Kidney epithelial cell (primary cell): Measurements from ENCODE around the gene ACAA1. TPM values are rescaled to one million over a fixed set of nuclear protein-coding genes. Genes with fewer than 3 reads are reported as not detected.

ENCODE experiments used
- DNase-seq: peaks from one replicate; pipeline ENCODE4 v3.0.0-alpha.2; 2010; ENCODE audit warnings: low read depth
- H3K27me3 ChIP-seq: 2 replicates; pipeline ENCODE4 v1.6.0; 2011; ENCODE audit warnings: low read length; ENCODE audit not compliant: control insufficient read depth, insufficient read depth
- H3K36me3 ChIP-seq: 2 replicates; pipeline ENCODE4 v1.5.1; 2011; ENCODE audit warnings: low read length; ENCODE audit not compliant: control insufficient read depth, insufficient read depth
- H3K4me3 ChIP-seq: 2 replicates; pipeline ENCODE4 v1.5.1; 2011; ENCODE audit warnings: low read depth, mild to moderate bottlenecking, control low read depth, low read length
- total RNA-seq: library from RNA; depleted of rRNA; stranded (reverse); fragments of >200 nt; gene quantifications from 2 replicates; pipeline ENCODE4 v1.2.3, GENCODE V29; 2015
- TF ChIP-seq, protein P1 (sequence below): IDR thresholded peaks from 2 replicates; pipeline ENCODE4 v1.5.1; 2011; ENCODE audit warnings: mild to moderate bottlenecking, moderate library complexity, low read length, control low read depth, inconsistent platforms; ENCODE audit not compliant: insufficient read depth, poor library complexity, severe bottlenecking

The ACAA1 gene
- total RNA-seq, 1 donor from 2014 or later: 54.5 TPM

DNA sequence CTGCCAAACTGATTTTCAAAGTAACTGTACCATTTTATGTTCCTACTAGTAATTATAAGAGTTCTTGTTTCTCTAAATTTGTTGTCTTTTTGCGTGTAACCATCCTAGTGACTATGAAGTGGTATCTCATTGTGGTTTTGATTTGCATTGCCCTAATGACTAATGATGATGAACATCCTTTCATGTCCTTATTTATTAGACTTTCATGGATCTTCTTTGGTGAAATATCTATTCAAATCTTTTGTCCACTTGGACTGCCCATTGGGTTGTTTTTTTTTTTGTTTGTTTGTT is 32.0 kb upstream of the ACAA1 start:
- no peak for DNase-seq
- Histone ChIP-seq H3K4me3 (no peak overlapping the region), H3K27me3 (no peaks in the 10 kb centered on the region), H3K36me3 (no peaks in the 10 kb centered on the region)
- TF ChIP-seq, protein P1, sequence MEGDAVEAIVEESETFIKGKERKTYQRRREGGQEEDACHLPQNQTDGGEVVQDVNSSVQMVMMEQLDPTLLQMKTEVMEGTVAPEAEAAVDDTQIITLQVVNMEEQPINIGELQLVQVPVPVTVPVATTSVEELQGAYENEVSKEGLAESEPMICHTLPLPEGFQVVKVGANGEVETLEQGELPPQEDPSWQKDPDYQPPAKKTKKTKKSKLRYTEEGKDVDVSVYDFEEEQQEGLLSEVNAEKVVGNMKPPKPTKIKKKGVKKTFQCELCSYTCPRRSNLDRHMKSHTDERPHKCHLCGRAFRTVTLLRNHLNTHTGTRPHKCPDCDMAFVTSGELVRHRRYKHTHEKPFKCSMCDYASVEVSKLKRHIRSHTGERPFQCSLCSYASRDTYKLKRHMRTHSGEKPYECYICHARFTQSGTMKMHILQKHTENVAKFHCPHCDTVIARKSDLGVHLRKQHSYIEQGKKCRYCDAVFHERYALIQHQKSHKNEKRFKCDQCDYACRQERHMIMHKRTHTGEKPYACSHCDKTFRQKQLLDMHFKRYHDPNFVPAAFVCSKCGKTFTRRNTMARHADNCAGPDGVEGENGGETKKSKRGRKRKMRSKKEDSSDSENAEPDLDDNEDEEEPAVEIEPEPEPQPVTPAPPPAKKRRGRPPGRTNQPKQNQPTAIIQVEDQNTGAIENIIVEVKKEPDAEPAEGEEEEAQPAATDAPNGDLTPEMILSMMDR: no peak

DNA sequence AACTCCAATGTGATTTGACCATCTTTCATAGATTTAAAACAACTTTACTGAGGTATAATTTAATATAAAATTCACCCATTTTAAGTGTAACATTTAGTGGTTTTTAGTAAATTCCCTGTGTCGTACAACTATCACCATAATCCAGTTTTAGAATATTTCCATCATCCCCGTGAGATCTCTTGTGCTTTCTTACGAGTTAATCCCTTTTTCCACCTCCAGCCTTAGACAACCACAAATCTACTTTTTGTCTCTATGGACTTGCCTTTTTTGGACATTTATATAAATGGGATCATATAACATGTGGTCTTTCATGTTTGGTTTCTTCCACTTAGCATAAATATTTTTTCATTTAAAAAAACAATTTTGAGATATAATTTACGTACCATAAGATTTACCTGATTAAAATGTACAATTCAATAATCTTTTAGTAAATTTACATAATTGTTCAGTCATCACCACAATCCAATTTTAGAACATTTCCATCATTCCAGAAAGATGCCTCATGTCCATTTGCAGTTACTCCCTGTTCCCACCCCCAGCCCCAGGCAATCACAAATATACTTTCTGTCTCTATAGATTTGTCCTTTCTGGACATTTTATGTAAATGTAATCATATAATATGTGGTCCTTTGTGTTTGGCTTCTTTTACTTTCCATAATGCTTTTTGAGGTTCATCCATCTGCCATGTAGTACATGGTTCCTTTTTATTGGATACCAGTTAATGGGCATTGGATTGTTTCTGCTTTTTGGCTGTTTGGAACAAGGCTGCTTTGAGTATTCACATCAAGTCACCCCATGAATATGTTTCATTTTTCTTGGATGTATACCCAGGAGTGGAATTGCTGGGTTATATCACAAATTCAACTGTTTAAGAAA is 31.5 kb upstream of the ACAA1 start:
- no peak overlapping the region for H3K4me3 ChIP-seq
- no peaks in the 10 kb centered on the region for H3K36me3 ChIP-seq
- DNase-seq: no peak
- no peaks in the 10 kb centered on the region for H3K27me3 ChIP-seq
- TF ChIP-seq, protein P1: no peak

DNA sequence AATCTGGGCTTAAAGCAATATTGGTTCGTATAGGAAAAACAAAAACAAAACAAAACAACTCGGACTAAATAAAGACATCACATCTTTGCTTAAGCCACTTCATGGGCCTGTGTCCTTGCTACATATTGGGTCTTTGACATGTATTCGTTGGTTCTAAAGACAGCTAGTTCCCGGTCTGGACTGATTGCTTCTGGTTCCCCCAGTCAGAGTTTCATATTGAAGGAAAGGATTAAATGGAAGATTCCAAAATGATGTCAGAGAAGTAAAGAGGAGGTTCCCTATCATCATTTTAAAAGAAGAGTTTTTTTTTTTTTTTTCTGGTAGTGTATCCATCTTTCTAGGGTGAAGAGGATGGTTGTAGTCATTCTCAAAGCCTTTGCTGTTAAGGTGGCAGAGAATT is 30.7 kb upstream of the ACAA1 start:
- Histone ChIP-seq H3K36me3 (no peaks in the 10 kb centered on the region), H3K4me3 (no peak overlapping the region), H3K27me3 (no peaks in the 10 kb centered on the region)
- DNase-seq: no peak
- TF ChIP-seq, protein P1: no peak

DNA sequence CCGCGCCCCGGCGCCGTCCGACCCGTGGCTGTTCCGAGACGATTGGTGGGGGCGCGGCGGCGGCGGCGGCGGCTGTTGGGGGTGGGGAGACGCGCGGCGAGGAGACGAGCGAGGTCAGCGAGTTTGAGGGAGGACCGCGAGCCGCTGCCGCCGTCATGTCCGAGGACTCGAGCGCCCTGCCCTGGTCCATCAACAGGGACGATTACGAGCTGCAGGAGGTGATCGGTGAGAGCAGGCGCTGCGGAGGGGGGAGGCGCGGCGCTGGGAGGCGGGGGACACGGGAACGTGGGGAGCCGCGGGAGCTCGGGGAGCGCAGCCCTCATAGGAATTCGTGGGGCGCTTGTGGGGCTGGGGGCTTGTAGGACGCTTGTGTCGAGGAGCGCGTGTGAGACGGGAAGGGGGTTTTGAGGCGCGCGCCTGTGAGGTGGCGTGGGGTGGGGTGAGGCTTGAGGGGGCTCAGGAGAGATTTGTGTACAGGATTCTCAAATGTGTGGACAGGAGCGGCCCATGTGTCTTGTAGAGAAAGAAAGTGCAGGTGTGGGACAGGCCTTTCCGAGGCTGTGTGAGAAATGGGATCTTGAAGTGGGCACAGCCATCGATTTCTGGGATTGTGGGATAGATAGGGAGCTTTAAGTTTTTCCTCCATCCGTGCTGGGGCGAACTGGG is 28.9 kb upstream of the ACAA1 start:
- TF ChIP-seq, protein P1: no peak
- DNase-seq: no peak
- no peaks in the 10 kb centered on the region for H3K27me3 ChIP-seq
- peak overlapping the region; percentile 90 for H3K4me3 ChIP-seq
- H3K36me3 ChIP-seq: no peaks in the 10 kb centered on the region

DNA sequence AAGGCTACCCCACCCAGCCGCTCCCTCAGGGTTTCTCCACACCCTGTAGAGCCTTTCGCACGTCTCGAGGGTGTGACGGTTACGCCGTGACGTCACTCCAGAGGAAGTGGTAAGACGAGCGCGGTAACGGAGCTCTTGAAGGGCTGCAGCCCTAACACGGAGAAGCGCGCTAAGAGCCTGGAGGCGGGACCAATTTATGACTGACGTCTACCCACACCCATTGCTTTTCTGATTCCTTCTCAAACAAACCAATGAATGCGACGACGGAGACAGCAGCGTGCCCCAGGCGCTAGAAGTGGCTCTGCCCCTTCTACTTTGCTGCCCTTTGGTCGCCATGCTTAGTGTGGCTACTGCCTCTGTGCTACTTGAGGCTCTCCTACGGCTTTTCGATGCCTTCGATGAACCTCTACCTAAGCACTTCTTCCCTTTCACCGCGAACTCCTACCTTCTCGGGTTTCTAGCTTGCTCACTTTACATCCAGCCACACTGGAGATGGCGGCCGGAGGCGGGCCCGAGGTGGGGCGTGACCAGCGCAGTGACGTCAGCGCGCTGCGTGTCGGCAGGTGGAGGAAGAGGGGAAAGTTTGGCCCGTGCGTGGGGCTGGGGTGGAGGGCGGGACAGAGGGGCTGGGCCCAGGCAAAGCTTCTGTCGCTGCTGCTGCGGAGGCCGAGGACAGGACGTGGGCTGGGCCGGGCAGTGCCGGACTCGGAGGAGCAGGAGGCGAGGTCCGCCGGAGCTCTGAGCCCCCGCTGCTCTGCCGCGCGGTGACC is 28.2 kb upstream of the ACAA1 start, which contains the start of gene OXSR1:
OXSR1 (plus strand) TSS at position 586 of the 770 bp plus-strand sequence. CDS start 340 bp downstream, outside the sequence.
- Histone ChIP-seq H3K4me3 (peak within 1 kb of the TSS; percentile 90), H3K36me3 (no peaks in the 10 kb centered on the region), H3K27me3 (no peaks in the 10 kb centered on the region)
- peak; percentile 100 for DNase-seq
- TF ChIP-seq, protein P1: no peak
